ENCODE results near the gene INVS. TPM values are rescaled to one million over a fixed set of nuclear protein-coding genes. Genes with fewer than 3 reads are reported as not detected.

The INVS gene
- total RNA-seq, 1 donor from 2014 or later = 21.9 TPM

GRCh38 chr9:100112677-100113336, 13.8 kb downstream of the INVS start:
- Histone ChIP-seq H3K4me1 (peaks cover 15% of the 10 kb centered on the region), H3K36me3 (peaks cover 0 to 5% of the 10 kb centered on the region in 2 donors), H3K27me3 (no peaks in the 10 kb centered on the region), H3K4me3 (no peak overlapping the region), H3K9me3 (no peaks in the 10 kb centered on the region), H3K27ac (no peak overlapping the region)
- DNase-seq (ENCODE audit: extremely low spot score in 2 of 2) = no peak
- TF ChIP-seq, protein P1, sequence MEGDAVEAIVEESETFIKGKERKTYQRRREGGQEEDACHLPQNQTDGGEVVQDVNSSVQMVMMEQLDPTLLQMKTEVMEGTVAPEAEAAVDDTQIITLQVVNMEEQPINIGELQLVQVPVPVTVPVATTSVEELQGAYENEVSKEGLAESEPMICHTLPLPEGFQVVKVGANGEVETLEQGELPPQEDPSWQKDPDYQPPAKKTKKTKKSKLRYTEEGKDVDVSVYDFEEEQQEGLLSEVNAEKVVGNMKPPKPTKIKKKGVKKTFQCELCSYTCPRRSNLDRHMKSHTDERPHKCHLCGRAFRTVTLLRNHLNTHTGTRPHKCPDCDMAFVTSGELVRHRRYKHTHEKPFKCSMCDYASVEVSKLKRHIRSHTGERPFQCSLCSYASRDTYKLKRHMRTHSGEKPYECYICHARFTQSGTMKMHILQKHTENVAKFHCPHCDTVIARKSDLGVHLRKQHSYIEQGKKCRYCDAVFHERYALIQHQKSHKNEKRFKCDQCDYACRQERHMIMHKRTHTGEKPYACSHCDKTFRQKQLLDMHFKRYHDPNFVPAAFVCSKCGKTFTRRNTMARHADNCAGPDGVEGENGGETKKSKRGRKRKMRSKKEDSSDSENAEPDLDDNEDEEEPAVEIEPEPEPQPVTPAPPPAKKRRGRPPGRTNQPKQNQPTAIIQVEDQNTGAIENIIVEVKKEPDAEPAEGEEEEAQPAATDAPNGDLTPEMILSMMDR (IDR thresholded peaks at IDR 0.05) = no peak
- TF ChIP-seq POLR2A (IDR thresholded peaks at IDR 0.05) (no peak), POLR2AphosphoS5 (IDR thresholded peaks at IDR 0.05; ENCODE audit: insufficient read depth in 1 of 2, low read depth in 1 of 2) (no peak)
- intact Hi-C loops (cut with DNase I) = no loop called here

DNA sequence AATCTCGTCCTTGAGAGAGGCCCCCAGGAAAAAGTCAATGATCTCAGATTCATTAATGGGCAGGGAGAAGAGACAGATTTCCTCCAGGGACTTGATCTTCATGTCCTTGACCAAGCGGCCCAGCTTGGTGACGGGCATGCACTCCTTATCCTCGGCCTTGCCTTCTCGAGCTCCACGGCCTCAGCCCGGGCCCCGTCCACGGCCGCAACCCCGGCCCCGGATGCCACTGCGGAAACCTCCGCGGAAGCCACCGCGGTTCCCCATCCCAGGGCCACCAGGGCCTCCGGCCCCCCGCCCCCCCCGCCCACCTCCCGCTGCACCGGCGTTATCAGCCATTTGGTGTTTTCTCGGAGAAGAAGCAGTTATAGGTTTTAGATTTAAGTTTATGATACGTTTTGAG, 18.3 kb downstream of the INVS start:
- no peaks in the 10 kb centered on the region for H3K36me3 ChIP-seq
- intact Hi-C loops (cut with DNase I) = no loop called here

DNA sequence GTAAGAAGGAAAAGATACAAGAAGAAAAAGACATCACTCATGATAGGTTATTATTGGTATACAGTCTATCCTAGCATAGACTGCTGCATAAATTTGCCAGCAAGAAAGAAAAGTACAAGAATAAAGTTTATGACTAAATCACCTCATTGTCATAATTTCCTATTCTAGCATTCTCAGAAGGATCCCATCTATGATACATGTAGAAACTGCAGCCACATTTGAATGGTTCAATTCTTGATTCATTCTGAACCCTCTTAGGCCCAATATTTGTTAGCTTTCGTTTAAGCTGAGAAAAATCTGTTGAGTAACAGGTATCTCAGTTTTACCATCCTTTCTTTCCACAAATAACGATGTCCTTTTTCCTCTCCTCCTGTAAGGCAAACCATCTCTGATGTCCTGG, 21.2 kb downstream of the INVS start:
- Histone ChIP-seq H3K9me3 (no peaks in the 10 kb centered on the region), H3K4me3 (no peak overlapping the region), H3K27ac (no peak overlapping the region), H3K4me1 (no peaks in the 10 kb centered on the region), H3K36me3 (no peaks in the 10 kb centered on the region), H3K27me3 (no peaks in the 10 kb centered on the region)
- TF ChIP-seq POLR2A (IDR thresholded peaks at IDR 0.05) (no peak), POLR2AphosphoS5 (IDR thresholded peaks at IDR 0.05; ENCODE audit: insufficient read depth in 1 of 2, low read depth in 1 of 2) (no peak)
- TF ChIP-seq, protein P1 (IDR thresholded peaks at IDR 0.05) = no peak
- DNase-seq (ENCODE audit: extremely low spot score in 2 of 2) = no peak
- intact Hi-C loops (cut with DNase I) = no loop called here

More for the DNA sequence above, 18.3 kb downstream of the INVS start:
- DNase-seq (ENCODE audit: extremely low spot score in 2 of 2) = no peak
- Histone ChIP-seq H3K27me3 (no peaks in the 10 kb centered on the region), H3K9me3 (no peaks in the 10 kb centered on the region), H3K4me1 (no peaks in the 10 kb centered on the region), H3K27ac (no peak overlapping the region), H3K4me3 (no peak overlapping the region)
- no peak for TF ChIP-seq POLR2A (IDR thresholded peaks at IDR 0.05)
- TF ChIP-seq, protein P1 (IDR thresholded peaks at IDR 0.05) = no peak
- no peak for TF ChIP-seq POLR2AphosphoS5 (IDR thresholded peaks at IDR 0.05; ENCODE audit: insufficient read depth in 1 of 2, low read depth in 1 of 2)

GRCh38 chr9:100125236-100125635, 26.2 kb downstream of the INVS start:
- no peak overlapping the region for H3K27ac ChIP-seq
- H3K27me3 ChIP-seq = no peaks in the 10 kb centered on the region
- no peaks in the 10 kb centered on the region for H3K9me3 ChIP-seq
- no peak overlapping the region for H3K4me3 ChIP-seq
- DNase-seq (ENCODE audit: extremely low spot score in 2 of 2) = no peak
- H3K36me3 ChIP-seq = peaks cover 0 to 7% of the 10 kb centered on the region in 2 donors
- intact Hi-C loops (cut with DNase I) = no loop called here
- TF ChIP-seq POLR2AphosphoS5 (IDR thresholded peaks at IDR 0.05; ENCODE audit: insufficient read depth in 1 of 2, low read depth in 1 of 2) (no peak), POLR2A (IDR thresholded peaks at IDR 0.05) (no peak)
- TF ChIP-seq, protein P1 (IDR thresholded peaks at IDR 0.05) = no peak
- H3K4me1 ChIP-seq = peaks cover 9% of the 10 kb centered on the region

- Histone ChIP-seq H3K27ac (no peak overlapping the region), H3K9me3 (no peaks in the 10 kb centered on the region), H3K27me3 (no peaks in the 10 kb centered on the region), H3K4me3 (no peak overlapping the region), H3K36me3 (peaks cover 0 to 7% of the 10 kb centered on the region in 2 donors), H3K4me1 (peaks cover 9% of the 10 kb centered on the region)
- intact Hi-C loops (cut with DNase I) = no loop called here
- TF ChIP-seq, protein P1 (IDR thresholded peaks at IDR 0.05) = no peak
- TF ChIP-seq POLR2A (IDR thresholded peaks at IDR 0.05) = no peak
- no peak for TF ChIP-seq POLR2AphosphoS5 (IDR thresholded peaks at IDR 0.05; ENCODE audit: insufficient read depth in 1 of 2, low read depth in 1 of 2)
- no peak for DNase-seq (ENCODE audit: extremely low spot score in 2 of 2)
Measured at GRCh38 chr9:100125910-100126309, 26.9 kb downstream of the INVS start.
